ENCODE results near the gene ZEB2.

- TF ChIP-seq CTCF (conservative IDR thresholded peaks at IDR 0.05; ENCODE audit: low read length) (0 out of 2 replicates have a peak, but pooled peaks have one; percentile 16), EZH2phosphoT487 (IDR thresholded peaks at IDR 0.05; ENCODE audit: borderline replicate concordance) (no peak)
These were observed 15.7 kb downstream of the ZEB2 start for GRCh38 chr2:144504218-144504641.

Data from Loucy (cell line).